GM19043 (cell line): Measurements from ENCODE around the gene STPG4.
"Not testable (repeated sequence)": the region's sequence is repeated elsewhere in the genome, so short reads cannot be mapped to it uniquely, and the experiment has no call there.

Experiments used
- ATAC-seq: cut with Tn5 transposase; IDR thresholded peaks from one replicate; pipeline ENCODE4 v1.9.1; 2021; ENCODE audit warnings: low read depth; ENCODE audit not compliant: unreplicated experiment

STPG4 gene

GRCh38 chr2:47155091-47155876 lies at the start of gene STPG4:
Gene STPG4, minus strand, starts transcription at chr2:47155308. Its CDS starts 57 bp downstream, at chr2:47155251.
- ATAC-seq, result no peak

GRCh38 chr2:47204691-47205090 lies 49.6 kb upstream of the STPG4 start:
- ATAC-seq, result no peak

GRCh38 chr2:47203995-47204394 lies 48.9 kb upstream of the STPG4 start:
- no peak for ATAC-seq

GRCh38 chr2:47201224-47201623 lies 46.1 kb upstream of the STPG4 start:
- ATAC-seq, result no peak

GRCh38 chr2:47198985-47199451 lies 43.9 kb upstream of the STPG4 start:
- no peak for ATAC-seq

- ATAC-seq, result no peak
Observed at GRCh38 chr2:47196499-47196898, 41.4 kb upstream of the STPG4 start.

- ATAC-seq, result no peak
Observed at GRCh38 chr2:47196046-47196445, 40.9 kb upstream of the STPG4 start.

- no peak for ATAC-seq
Observed at GRCh38 chr2:47195148-47195547, 40.0 kb upstream of the STPG4 start.

- ATAC-seq, result no peak
Observed at GRCh38 chr2:47194410-47194809, 39.3 kb upstream of the STPG4 start.

- ATAC-seq, result no peak
Observed at GRCh38 chr2:47193607-47194006, 38.5 kb upstream of the STPG4 start.

GRCh38 chr2:47190188-47190881 lies 35.2 kb upstream of the STPG4 start:
- ATAC-seq, result no peak

- no peak for ATAC-seq
Observed at GRCh38 chr2:47189635-47190034, 34.5 kb upstream of the STPG4 start.

- ATAC-seq, result no peak
Observed at GRCh38 chr2:47187069-47187468, 32.0 kb upstream of the STPG4 start.

- no peak for ATAC-seq
Observed at GRCh38 chr2:47186351-47186750, 31.2 kb upstream of the STPG4 start.

- not testable (repeated sequence) for ATAC-seq
Observed at GRCh38 chr2:47185098-47185497, 30.0 kb upstream of the STPG4 start.

- no peak for ATAC-seq
Observed at GRCh38 chr2:47181176-47181575, 26.1 kb upstream of the STPG4 start.

- no peak for ATAC-seq
Observed at GRCh38 chr2:47180531-47180930, 25.4 kb upstream of the STPG4 start.

- ATAC-seq, result no peak
Observed at GRCh38 chr2:47179388-47179787, 24.3 kb upstream of the STPG4 start.

GRCh38 chr2:47178341-47178740 lies 23.2 kb upstream of the STPG4 start:
- ATAC-seq, result no peak

- no peak for ATAC-seq
Observed at GRCh38 chr2:47177043-47177565, 22.0 kb upstream of the STPG4 start.

GRCh38 chr2:47174733-47175361 lies 19.7 kb upstream of the STPG4 start:
- no peak for ATAC-seq
